K562 (cell line): Measurements from ENCODE around the gene RAB4B. TPM values are rescaled to one million over a fixed set of nuclear protein-coding genes. Genes with fewer than 3 reads are reported as not detected.
"Not testable (repeated sequence)": the region's sequence is repeated elsewhere in the genome, so short reads cannot be mapped to it uniquely, and the experiment has no call there.

Experiments
- ADNP ChIP-seq: fragments of 200-800 bp; sonication (Bioruptor generic); IDR thresholded peaks from 2 replicates; pipeline ENCODE4 v1.6.1; 2016; ENCODE audit warnings: missing genetic modification characterization, missing compliant biosample characterization
- ATF4 ChIP-seq: fragments of 450-650 bp; formaldehyde crosslinking; IDR thresholded peaks from 2 replicates; pipeline ENCODE4 v1.4.0; 2022; ENCODE audit warnings: mild to moderate bottlenecking, moderate library complexity
- CBFA2T3 ChIP-seq: fragments of 450-650 bp; IDR thresholded peaks from 2 replicates; pipeline ENCODE4 v1.6.1; 2017
- CREB3L1 ChIP-seq: fragments of 450-650 bp; IDR thresholded peaks from 2 replicates; pipeline ENCODE4 v1.6.1; 2014; ENCODE audit warnings: low read depth, mild to moderate bottlenecking, moderate library complexity, borderline replicate concordance
- DACH1 ChIP-seq: fragments of 450-650 bp; IDR thresholded peaks from 2 replicates; pipeline ENCODE4 v1.6.1; 2018; ENCODE audit not compliant: partially characterized antibody
- DDX20 ChIP-seq: fragments of 450-650 bp; IDR thresholded peaks from 2 replicates; pipeline ENCODE4 v1.6.1; 2016; ENCODE audit warnings: missing genetic modification characterization, low read depth, mild to moderate bottlenecking, missing compliant biosample characterization, moderate library complexity
- HDAC2 ChIP-seq: fragments of 450-650 bp; IDR thresholded peaks from 2 replicates; pipeline ENCODE4 v1.6.1; 2016; ENCODE audit warnings: mild to moderate bottlenecking
- MTA3 ChIP-seq: fragments of 450-650 bp; formaldehyde crosslinking; IDR thresholded peaks from 2 replicates; pipeline ENCODE4 v1.6.1; 2017; ENCODE audit warnings: mild to moderate bottlenecking, borderline replicate concordance
- MYC ChIP-seq, 2 experiments: fragments of 250-450 bp in 1 of 2; sonication (Bioruptor Pico) in 1 of 2; IDR thresholded peaks; 2 replicates each; pipeline versions ENCODE4 v1.5.1 to v1.6.1; 2012 to 2021; ENCODE audit warnings: low read depth in 2 of 2, borderline replicate concordance in 1 of 2, improper control_type of control experiment in 1 of 2, low read length in 1 of 2, mild to moderate bottlenecking in 1 of 2, moderate library complexity in 1 of 2
- NRF1 ChIP-seq, 2 experiments: fragments of 450-650 bp; IDR thresholded peaks in 1 of 2; conservative IDR thresholded peaks in 1 of 2; 2 replicates each; pipeline ENCODE4 v1.6.1; 2014; ENCODE audit warnings: mild to moderate bottlenecking in 2 of 2
- PTTG1 ChIP-seq: fragments of 450-650 bp; IDR thresholded peaks from 2 replicates; pipeline ENCODE4 v1.6.1; 2016; ENCODE audit warnings: low read depth, mild to moderate bottlenecking, missing genetic modification characterization, missing compliant biosample characterization
- SPI1 ChIP-seq: IDR thresholded peaks from 2 replicates; pipeline ENCODE4 v1.6.1; 2011; ENCODE audit warnings: low read depth, low read length, control low read depth, borderline replicate concordance
- SRF ChIP-seq, 2 experiments: fragments of 250-450, 450-650 bp in 1 of 2; sonication (Bioruptor Pico) in 1 of 2; sonication (generic) in 1 of 2; formaldehyde crosslinking; IDR thresholded peaks; 2 replicates each; pipeline versions ENCODE4 v1.5.0 to v1.5.1; 2020 to 2022; ENCODE audit warnings: mild to moderate bottlenecking in 1 of 2, missing genetic modification reagents in 1 of 2
- TCF3 ChIP-seq: sonication (generic); formaldehyde crosslinking; IDR thresholded peaks from 2 replicates; pipeline ENCODE4 v1.4.0; 2020; ENCODE audit warnings: mild to moderate bottlenecking, missing genetic modification reagents
- TEAD4 ChIP-seq, 2 experiments: sonication (generic) in 1 of 2; formaldehyde crosslinking in 1 of 2; IDR thresholded peaks; 2 replicates each; pipeline versions ENCODE4 v1.6.1 to v1.8.0; 2012 to 2022; ENCODE audit warnings: borderline replicate concordance in 1 of 2, inconsistent platforms in 1 of 2, low read length in 1 of 2, mild to moderate bottlenecking in 1 of 2, missing genetic modification reagents in 1 of 2
- ZBTB17 ChIP-seq: fragments of 450-650 bp; formaldehyde crosslinking; IDR thresholded peaks from 2 replicates; pipeline ENCODE4 v1.4.0; 2020; ENCODE audit warnings: mild to moderate bottlenecking
- ZMIZ1 ChIP-seq, 2 experiments: fragments of 150-350 bp in 1 of 2; IDR thresholded peaks; 2 replicates each; pipeline ENCODE4 v1.6.1; 2012 to 2016; ENCODE audit warnings: low read depth in 2 of 2, low read length in 2 of 2, mild to moderate bottlenecking in 1 of 2, moderate library complexity in 1 of 2
- ZNF740 ChIP-seq, 3 experiments: fragments of 200-800 bp in 1 of 3; sonication (Bioruptor generic) in 1 of 3; sonication (generic) in 1 of 3; formaldehyde crosslinking in 1 of 3; IDR thresholded peaks; 2 replicates each; pipeline versions ENCODE4 v1.6.1 to v1.8.0; 2016 to 2022; ENCODE audit warnings: mild to moderate bottlenecking in 2 of 3, missing compliant biosample characterization in 2 of 3, missing genetic modification characterization in 2 of 3, missing genetic modification reagents in 1 of 3
- polyA plus RNA-seq, 8 experiments: library from polyadenylated mRNA; depleted of rRNA in 4 of 8; stranded (reverse) in 5 of 8; unstranded in 3 of 8; fragments of >200 nt; fragmentation: Nextera tagmentation in 2 of 8; fragmentation: Illumina TruSeq in 1 of 8; extraction: Ambion mirVana in 2 of 8; extraction: Trizol in 1 of 8; gene quantifications; 2 replicates each; pipeline versions ENCODE4 v1.2.1 to v1.2.3, GENCODE V29; 2011 to 2014; ENCODE audit warnings: inconsistent platforms in 1 of 8, missing spikeins in 1 of 8
- total RNA-seq, 7 experiments: library from RNA; depleted of rRNA in 6 of 7; stranded (reverse); fragments of >200 nt in 6 of 7; fragmentation: Illumina TruSeq in 2 of 7; extraction: Trizol in 2 of 7; gene quantifications; 2 replicates each; pipeline versions ENCODE4 v1.2.1 to v1.2.3, GENCODE V29; 2011 to 2021; ENCODE audit warnings: low replicate concordance in 1 of 7

The RAB4B gene
- total and polyA plus RNA-seq, 9 of the 15 experiments (the other 6 are each of a cell fraction or from before 2014, with no cell fraction given): 0.28 to 20.4 (median 9.0) TPM

GRCh38 chr19:40822704-40823553 lies 44.9 kb downstream of the RAB4B start (continued):
- peak; percentile 79 for TF ChIP-seq MYC (IDR thresholded peaks at IDR 0.05; ENCODE audit: low read depth, low read length)
- peak; percentile 41; the same call in 1 of the 2 replicates for TF ChIP-seq MYC (CRISPR knock-in tag; IDR thresholded peaks at IDR 0.05; ENCODE audit: borderline replicate concordance, low read depth)
- peak; percentile 46; the same call in 1 of the 2 replicates for TF ChIP-seq ATF4 (CRISPR knock-in tag)
- peak; percentile 99 for TF ChIP-seq SPI1
- TF ChIP-seq HDAC2: peak; percentile 96
- peak; percentile 66 for TF ChIP-seq PTTG1 (tag)
- TF ChIP-seq NRF1 (conservative IDR thresholded peaks at IDR 0.05 in 1 of 2, IDR thresholded peaks at IDR 0.05 in 1 of 2): peak in 1 of 2 experiments; percentile 22; a peak in 1 of 4 replicates
- TF ChIP-seq CREB3L1: 0 out of 2 replicates have a peak, but pooled peaks have one; percentile 26
- peak; percentile 94 for TF ChIP-seq TCF3 (CRISPR knock-in tag)
- peak; percentile 91 for TF ChIP-seq TEAD4 (IDR thresholded peaks at IDR 0.05; ENCODE audit: low read length)
- TF ChIP-seq TEAD4 (CRISPR knock-in tag; IDR thresholded peaks at IDR 0.05; ENCODE audit: borderline replicate concordance); ZNF740 (CRISPR knock-in tag; IDR thresholded peaks at IDR 0.05): not testable (repeated sequence)
- peak in 1 of 2 experiments; percentile 85; a peak in 2 of 4 replicates for TF ChIP-seq ZMIZ1 (IDR thresholded peaks at IDR 0.05; ENCODE audit: low read depth in 2 of 2, low read length in 2 of 2)
- TF ChIP-seq MTA3: peak; percentile 83
- TF ChIP-seq SRF (CRISPR knock-in tag; IDR thresholded peaks at IDR 0.05): peak in 1 of 2 experiments; percentile 66; a peak in 1 of 4 replicates
- peak; percentile 84 for TF ChIP-seq ZBTB17 (CRISPR knock-in tag)
- TF ChIP-seq DDX20 (tag): peak; percentile 78; the same call in 1 of the 2 replicates
- peak; percentile 8 for TF ChIP-seq DACH1
- TF ChIP-seq ZNF740 (tag; IDR thresholded peaks at IDR 0.05): peak in 1 of 2 experiments; percentile 81; a peak in 2 of 4 replicates
- peak; percentile 48; the same call in 1 of the 2 replicates for TF ChIP-seq ADNP (tag)
- peak; percentile 95 for TF ChIP-seq CBFA2T3
